HG03135 (cell line): ENCODE measurements around the gene DMRT3.
A peak's percentile ranks its signal among the peaks of the same experiment; 100 is the strongest.
"Not testable (repeated sequence)": the region's sequence is repeated elsewhere in the genome, so short reads cannot be mapped to it uniquely, and the experiment has no call there.

Experiments
- ATAC-seq: cut with Tn5 transposase; IDR thresholded peaks from one replicate; pipeline ENCODE4 v1.9.1; 2021; ENCODE audit warnings: mild to moderate bottlenecking, moderate library complexity; ENCODE audit not compliant: unreplicated experiment

DMRT3 gene

GRCh38 chr9:998299-999110, 22.1 kb downstream of the DMRT3 start:
- not testable (repeated sequence) for ATAC-seq

GRCh38 chr9:1001838-1002237, 25.4 kb downstream of the DMRT3 start:
- no peak for ATAC-seq

- no peak for ATAC-seq
Measured at GRCh38 chr9:1002678-1003077, 26.2 kb downstream of the DMRT3 start.

GRCh38 chr9:1005043-1005667, 28.7 kb downstream of the DMRT3 start:
- ATAC-seq, result peak; percentile 48

- no peak for ATAC-seq
Measured at GRCh38 chr9:1007312-1007711, 30.9 kb downstream of the DMRT3 start.

- no peak for ATAC-seq
Measured at GRCh38 chr9:1008216-1008615, 31.8 kb downstream of the DMRT3 start.

- peak; percentile 92 for ATAC-seq
Measured at GRCh38 chr9:1009101-1009707, 32.7 kb downstream of the DMRT3 start.

- no peak for ATAC-seq
Measured at GRCh38 chr9:1013021-1013420, 36.6 kb downstream of the DMRT3 start.

GRCh38 chr9:1014225-1014624, 37.8 kb downstream of the DMRT3 start:
- ATAC-seq, result no peak

GRCh38 chr9:1014640-1015039, 38.2 kb downstream of the DMRT3 start:
- ATAC-seq, result no peak

- ATAC-seq, result no peak
Measured at GRCh38 chr9:1018121-1018520, 41.7 kb downstream of the DMRT3 start.

GRCh38 chr9:1024112-1024511, 47.7 kb downstream of the DMRT3 start:
- ATAC-seq, result no peak

GRCh38 chr9:1025131-1025530, 48.7 kb downstream of the DMRT3 start:
- ATAC-seq, result no peak

- ATAC-seq, result no peak
Measured at GRCh38 chr9:1026219-1026618, 49.8 kb downstream of the DMRT3 start.

GRCh38 chr9:1028501-1029190, 52.2 kb downstream of the DMRT3 start:
- ATAC-seq, result no peak

GRCh38 chr9:1031951-1032601, 55.6 kb downstream of the DMRT3 start:
- no peak for ATAC-seq

- no peak for ATAC-seq
Measured at GRCh38 chr9:1034271-1034670, 57.8 kb downstream of the DMRT3 start.

- ATAC-seq, result no peak
Measured at GRCh38 chr9:1039589-1039988, 63.1 kb downstream of the DMRT3 start.
